Astrocyte (in vitro differentiated cells and primary cell): ENCODE measurements around the gene PATJ. TPM values are rescaled to one million over a fixed set of nuclear protein-coding genes. Genes with fewer than 3 reads are reported as not detected.

ENCODE experiments used
- DNase-seq: peaks from one replicate; pipeline ENCODE4 v3.0.0-alpha.2; 2010; ENCODE audit warnings: low read depth
- FAIRE-seq: peaks from 2 replicates; lab custom pipeline; 2011; peaks lifted over from hg19 to GRCh38; lab: Jason Lieb, UNC
- H2AFZ ChIP-seq: 2 replicates; pipeline ENCODE4 v1.6.0; 2012; ENCODE audit warnings: low read depth, low read length, inconsistent platforms
- H3K27ac ChIP-seq: 2 replicates; pipeline ENCODE4 v1.5.1; 2011; ENCODE audit warnings: low read depth, low read length, inconsistent platforms
- H3K27me3 ChIP-seq: 2 replicates; pipeline ENCODE4 v1.6.0; 2011; ENCODE audit warnings: low read length, inconsistent platforms; ENCODE audit not compliant: insufficient read depth
- H3K36me3 ChIP-seq: 2 replicates; pipeline ENCODE4 v1.5.1; 2011; ENCODE audit warnings: low read length, inconsistent platforms; ENCODE audit not compliant: insufficient read depth
- H3K4me1 ChIP-seq: 2 replicates; pipeline ENCODE4 v1.5.1; 2011; ENCODE audit warnings: low read length, inconsistent platforms; ENCODE audit not compliant: insufficient read depth
- H3K4me2 ChIP-seq: 2 replicates; pipeline ENCODE4 v1.6.0; 2012; ENCODE audit warnings: low read length, inconsistent platforms
- H3K4me3 ChIP-seq: 2 replicates; pipeline ENCODE4 v1.5.1; 2011; ENCODE audit warnings: low read depth, mild to moderate bottlenecking, low read length, inconsistent platforms; ENCODE audit not compliant: insufficient read depth
- H3K79me2 ChIP-seq: 2 replicates; pipeline ENCODE4 v1.6.0; 2012; ENCODE audit warnings: mild to moderate bottlenecking, low read length, inconsistent platforms; ENCODE audit not compliant: insufficient read depth
- H3K9ac ChIP-seq: 2 replicates; pipeline ENCODE4 v1.6.0; 2012; ENCODE audit warnings: mild to moderate bottlenecking, low read length, inconsistent platforms
- H3K9me3 ChIP-seq: 2 replicates; pipeline ENCODE4 v1.5.1; 2012; ENCODE audit warnings: low read depth, mild to moderate bottlenecking, low read length, inconsistent platforms; ENCODE audit not compliant: insufficient read depth
- H4K20me1 ChIP-seq: 2 replicates; pipeline ENCODE4 v1.6.0; 2012; ENCODE audit warnings: low read length, inconsistent platforms; ENCODE audit not compliant: insufficient read depth
- H3K27ac Mint-ChIP-seq: one replicate; pipeline ENCODE4 v1.8.0; 2021; ENCODE audit warnings: mild to moderate bottlenecking, mixed read lengths; ENCODE audit not compliant: unreplicated experiment
- H3K27me3 Mint-ChIP-seq: one replicate; pipeline ENCODE4 v1.8.0; 2021; ENCODE audit warnings: low read depth, mixed read lengths; ENCODE audit not compliant: unreplicated experiment
- H3K36me3 Mint-ChIP-seq: one replicate; pipeline ENCODE4 v1.8.0; 2021; ENCODE audit warnings: low read depth, mixed read lengths; ENCODE audit not compliant: unreplicated experiment
- H3K4me1 Mint-ChIP-seq: one replicate; pipeline ENCODE4 v1.8.0; 2021; ENCODE audit warnings: low read depth, mixed read lengths; ENCODE audit not compliant: unreplicated experiment
- H3K4me3 Mint-ChIP-seq: one replicate; pipeline ENCODE4 v1.8.0; 2021; ENCODE audit warnings: mild to moderate bottlenecking, moderate library complexity, mixed read lengths; ENCODE audit not compliant: unreplicated experiment
- H3K9me3 Mint-ChIP-seq: one replicate; pipeline ENCODE4 v1.8.0; 2021; ENCODE audit warnings: mild to moderate bottlenecking, mixed read lengths; ENCODE audit not compliant: unreplicated experiment
- CTCF ChIP-seq: IDR thresholded peaks from 2 replicates; pipeline ENCODE4 v1.5.1; 2011; ENCODE audit warnings: low read depth, mild to moderate bottlenecking, inconsistent platforms, low read length, moderate library complexity; ENCODE audit not compliant: insufficient read depth
- EZH2 ChIP-seq: IDR thresholded peaks from 2 replicates; pipeline ENCODE4 v1.6.1; 2012; ENCODE audit warnings: mild to moderate bottlenecking, low read length, inconsistent platforms; ENCODE audit not compliant: insufficient read depth
- total RNA-seq: library from RNA; stranded (reverse); gene quantifications from 2 replicates; pipeline ENCODE4 v1.2.1, GENCODE V29; 2021

PATJ gene
- total RNA-seq, 1 donor from 2014 or later: 11.0 TPM

- H3K4me1 ChIP-seq: no peaks in the 10 kb centered on the region
- H3K27me3 ChIP-seq: no peaks in the 10 kb centered on the region
- no peak overlapping the region for H3K9ac ChIP-seq
- DNase-seq (no peak), FAIRE-seq (no peak)
- TF ChIP-seq EZH2 (no peak), CTCF (no peak)
- no peaks in the 10 kb centered on the region for H3K79me2 ChIP-seq
- H3K9me3 ChIP-seq: no peaks in the 10 kb centered on the region
- H2AFZ ChIP-seq: no peak overlapping the region
- Mint-ChIP-seq H3K36me3 (peaks cover 1% of the 10 kb centered on the region), H3K27me3 (no peaks in the 10 kb centered on the region), H3K4me3 (no peak overlapping the region), H3K9me3 (no peaks in the 10 kb centered on the region), H3K27ac (no peak overlapping the region), H3K4me1 (peaks cover 2% of the 10 kb centered on the region)
- no peaks in the 10 kb centered on the region for H3K36me3 ChIP-seq
- H3K27ac ChIP-seq: no peak overlapping the region
- H4K20me1 ChIP-seq: no peaks in the 10 kb centered on the region
- no peak overlapping the region for H3K4me2 ChIP-seq
- no peak overlapping the region for H3K4me3 ChIP-seq
Measured at GRCh38 chr1:62092110-62092509, 349.8 kb downstream of the PATJ start.

GRCh38 chr1:62093261-62093660, 351.0 kb downstream of the PATJ start:
- Mint-ChIP-seq H3K4me3 (no peak overlapping the region), H3K27me3 (no peaks in the 10 kb centered on the region), H3K9me3 (no peaks in the 10 kb centered on the region), H3K36me3 (no peaks in the 10 kb centered on the region), H3K27ac (no peak overlapping the region), H3K4me1 (peaks cover 2% of the 10 kb centered on the region)
- H3K4me3 ChIP-seq: no peak overlapping the region
- H3K79me2 ChIP-seq: no peaks in the 10 kb centered on the region
- no peaks in the 10 kb centered on the region for H3K36me3 ChIP-seq
- no peaks in the 10 kb centered on the region for H3K4me1 ChIP-seq
- H3K27ac ChIP-seq: no peak overlapping the region
- DNase-seq: peak; percentile 30
- H3K9ac ChIP-seq: no peak overlapping the region
- H3K9me3 ChIP-seq: no peaks in the 10 kb centered on the region
- H2AFZ ChIP-seq: no peak overlapping the region
- H3K4me2 ChIP-seq: peak overlapping the region; percentile 15
- H3K27me3 ChIP-seq: no peaks in the 10 kb centered on the region
- no peak for TF ChIP-seq CTCF
- no peak for TF ChIP-seq EZH2
- no peak for FAIRE-seq
- H4K20me1 ChIP-seq: no peaks in the 10 kb centered on the region

GRCh38 chr1:62097464-62097863, 355.2 kb downstream of the PATJ start:
- no peaks in the 10 kb centered on the region for H3K9me3 Mint-ChIP-seq
- Histone ChIP-seq H3K9me3 (no peaks in the 10 kb centered on the region), H3K27ac (no peak overlapping the region), H3K4me1 (no peaks in the 10 kb centered on the region), H2AFZ (no peak overlapping the region), H3K4me3 (no peak overlapping the region), H3K79me2 (no peaks in the 10 kb centered on the region), H4K20me1 (no peaks in the 10 kb centered on the region), H3K4me2 (no peak overlapping the region), H3K9ac (no peak overlapping the region), H3K27me3 (no peaks in the 10 kb centered on the region), H3K36me3 (no peaks in the 10 kb centered on the region)
- H3K36me3 Mint-ChIP-seq: no peaks in the 10 kb centered on the region
- no peaks in the 10 kb centered on the region for H3K4me1 Mint-ChIP-seq
- H3K27ac Mint-ChIP-seq: no peak overlapping the region
- FAIRE-seq (no peak), DNase-seq (no peak)
- no peak overlapping the region for H3K4me3 Mint-ChIP-seq
- H3K27me3 Mint-ChIP-seq: no peaks in the 10 kb centered on the region
- no peak for TF ChIP-seq CTCF
- no peak for TF ChIP-seq EZH2
